GM18517 (cell line): ENCODE results near the gene RAB42.
"Not testable (repeated sequence)": the region's sequence is repeated elsewhere in the genome, so short reads cannot be mapped to it uniquely, and the experiment has no call there.

Experiments used
- ATAC-seq: cut with Tn5 transposase; IDR thresholded peaks from one replicate; pipeline ENCODE4 v1.9.1; 2021; ENCODE audit warnings: mild to moderate bottlenecking, moderate library complexity; ENCODE audit not compliant: unreplicated experiment

The RAB42 gene

GRCh38 chr1:28591708-28592320 is at the start of gene RAB42:
RAB42 (plus strand) TSS chr1:28592265; CDS start chr1:28592512, 247 bp downstream.
- no peak for ATAC-seq

- ATAC-seq = no peak
These were observed 46.8 kb upstream of the RAB42 start for GRCh38 chr1:28545246-28545628.

GRCh38 chr1:28548318-28548717 is 43.7 kb upstream of the RAB42 start:
- ATAC-seq = no peak

- ATAC-seq = no peak
These were observed 40.7 kb upstream of the RAB42 start for GRCh38 chr1:28551381-28551780.

- ATAC-seq = peak; percentile 91
These were observed 39.1 kb upstream of the RAB42 start, which contains the start of gene TRNAU1AP for GRCh38 chr1:28552758-28553663. TRNAU1AP (plus strand) TSS chr1:28553085; CDS start chr1:28553111, 26 bp downstream.

GRCh38 chr1:28560886-28561285 is 31.2 kb upstream of the RAB42 start:
- ATAC-seq = no peak

GRCh38 chr1:28564310-28564709 is 27.8 kb upstream of the RAB42 start:
- no peak for ATAC-seq

GRCh38 chr1:28565040-28565439 is 27.0 kb upstream of the RAB42 start:
- ATAC-seq = no peak

GRCh38 chr1:28565726-28566125 is 26.3 kb upstream of the RAB42 start:
- ATAC-seq = no peak

GRCh38 chr1:28566931-28567330 is 25.1 kb upstream of the RAB42 start:
- no peak for ATAC-seq

- ATAC-seq = no peak
These were observed 20.2 kb upstream of the RAB42 start for GRCh38 chr1:28571911-28572310.

- ATAC-seq = not testable (repeated sequence)
These were observed 19.2 kb upstream of the RAB42 start for GRCh38 chr1:28572891-28573290.

- ATAC-seq = no peak
These were observed 18.5 kb upstream of the RAB42 start for GRCh38 chr1:28573564-28573963.

- ATAC-seq = no peak
These were observed 14.9 kb upstream of the RAB42 start for GRCh38 chr1:28577052-28577678.

GRCh38 chr1:28577738-28578536 is 14.1 kb upstream of the RAB42 start:
- ATAC-seq = no peak

GRCh38 chr1:28578696-28579218 is 13.3 kb upstream of the RAB42 start:
- no peak for ATAC-seq

GRCh38 chr1:28579401-28579800 is 12.7 kb upstream of the RAB42 start:
- no peak for ATAC-seq

GRCh38 chr1:28580722-28581530 is 11.1 kb upstream of the RAB42 start:
- peak; percentile 11 for ATAC-seq

GRCh38 chr1:28581531-28582247 is 10.4 kb upstream of the RAB42 start:
- peak; percentile 72 for ATAC-seq
